ENCODE measurements around the gene PRRT1.
A peak's percentile ranks its signal among the peaks of the same experiment; 100 is the strongest.
"Not testable (repeated sequence)": the region's sequence is repeated elsewhere in the genome, so short reads cannot be mapped to it uniquely, and the experiment has no call there.

The PRRT1 gene

GRCh38 chr6:32149092-32149755 lies 2.5 kb downstream of the PRRT1 start:
- no peak for DNase-seq

- DNase-seq: no peak
Observed at GRCh38 chr6:32148289-32149091, 3.2 kb downstream of the PRRT1 start.

GRCh38 chr6:32147401-32148132 lies 4.2 kb downstream of the PRRT1 start:
- no peak for DNase-seq

GRCh38 chr6:32146687-32147086 lies 5.1 kb downstream of the PRRT1 start:
- no peak for DNase-seq

GRCh38 chr6:32146287-32146686 lies 5.5 kb downstream of the PRRT1 start:
- no peak for DNase-seq

- DNase-seq: not testable (repeated sequence)
Observed at GRCh38 chr6:32144238-32144637, 7.5 kb downstream of the PRRT1 start.

GRCh38 chr6:32140420-32141046 lies 11.2 kb downstream of the PRRT1 start:
- DNase-seq: no peak

- no peak for DNase-seq
Observed at GRCh38 chr6:32139590-32139989, 12.1 kb downstream of the PRRT1 start.

- no peak for DNase-seq
Observed at GRCh38 chr6:32137454-32137853, 14.3 kb downstream of the PRRT1 start.

- DNase-seq: no peak
Observed at GRCh38 chr6:32133786-32134185, 18.0 kb downstream of the PRRT1 start.

GRCh38 chr6:32132110-32132509 lies 19.6 kb downstream of the PRRT1 start:
- no peak for DNase-seq

- no peak for DNase-seq
Observed at GRCh38 chr6:32131439-32131948, 20.2 kb downstream of the PRRT1 start.

- no peak for DNase-seq
Observed at GRCh38 chr6:32129297-32130088, 22.2 kb downstream of the PRRT1 start.

- DNase-seq: no peak
Observed at GRCh38 chr6:32128751-32129296, 22.9 kb downstream of the PRRT1 start.

GRCh38 chr6:32127717-32128592 lies 23.8 kb downstream of the PRRT1 start, which contains the start of gene ATF6B:
Gene ATF6B, minus strand, starts transcription at chr6:32128246. Its CDS starts 39 bp downstream, at chr6:32128207.
- DNase-seq: peak; percentile 96 to 98

- no peak for DNase-seq
Observed at GRCh38 chr6:32127409-32127716, 24.4 kb downstream of the PRRT1 start.

- no peak for DNase-seq
Observed at GRCh38 chr6:32126880-32127279, 24.9 kb downstream of the PRRT1 start.

GRCh38 chr6:32123681-32124080 lies 28.1 kb downstream of the PRRT1 start:
- DNase-seq: no peak

GRCh38 chr6:32120573-32121059 lies 31.1 kb downstream of the PRRT1 start:
- no peak for DNase-seq

- peak in 1 of 2 experiments; percentile 71 for DNase-seq
Observed at GRCh38 chr6:32118782-32119628, 32.7 kb downstream of the PRRT1 start.

All from cerebellar nuclear complex (tissue), 1 donor.